UCSD-AML1 (cell line): ENCODE data around the gene GOLM1.
"Not testable (repeated sequence)": the region's sequence is repeated elsewhere in the genome, so short reads cannot be mapped to it uniquely, and the experiment has no call there.

Experiments used
- DNase-seq: peaks from one replicate; lab custom pipeline; 2025; ENCODE audit not compliant: unreplicated experiment; lab: John Stamatoyannopoulos, UW

GOLM1 gene

GRCh38 chr9:86091477-86091876 lies 7.9 kb downstream of the GOLM1 start:
- DNase-seq = no peak

- no peak for DNase-seq
Observed at GRCh38 chr9:86082870-86083269, 16.5 kb downstream of the GOLM1 start.

GRCh38 chr9:86079865-86080469 lies 19.4 kb downstream of the GOLM1 start:
- DNase-seq = no peak

- no peak for DNase-seq
Observed at GRCh38 chr9:86079421-86079831, 19.9 kb downstream of the GOLM1 start.

GRCh38 chr9:86078731-86079130 lies 20.6 kb downstream of the GOLM1 start:
- no peak for DNase-seq

- no peak for DNase-seq
Observed at GRCh38 chr9:86077276-86077675, 22.1 kb downstream of the GOLM1 start.

GRCh38 chr9:86075132-86076109 lies 23.9 kb downstream of the GOLM1 start:
- DNase-seq = no peak

GRCh38 chr9:86073839-86074238 lies 25.5 kb downstream of the GOLM1 start:
- no peak for DNase-seq

GRCh38 chr9:86072394-86072877 lies 26.9 kb downstream of the GOLM1 start:
- no peak for DNase-seq

GRCh38 chr9:86069206-86069869 lies 30.0 kb downstream of the GOLM1 start:
- DNase-seq = no peak

- no peak for DNase-seq
Observed at GRCh38 chr9:86064220-86064619, 35.1 kb downstream of the GOLM1 start.

GRCh38 chr9:86062845-86063693 lies 36.3 kb downstream of the GOLM1 start:
- DNase-seq = no peak

GRCh38 chr9:86061972-86062739 lies 37.2 kb downstream of the GOLM1 start:
- DNase-seq = no peak

GRCh38 chr9:86057491-86057890 lies 41.9 kb downstream of the GOLM1 start:
- no peak for DNase-seq

GRCh38 chr9:86054695-86055094 lies 44.7 kb downstream of the GOLM1 start:
- DNase-seq = no peak

- no peak for DNase-seq
Observed at GRCh38 chr9:86052556-86053468, 46.5 kb downstream of the GOLM1 start.

GRCh38 chr9:86048018-86048742 lies 51.2 kb downstream of the GOLM1 start:
- not testable (repeated sequence) for DNase-seq

GRCh38 chr9:86047361-86047760 lies 52.0 kb downstream of the GOLM1 start:
- no peak for DNase-seq
